22Rv1 (cell line): ENCODE measurements around the gene IL1RL2.

Source experiments
- CTCF ChIP-seq: fragments of 450-650 bp; IDR thresholded peaks from 2 replicates; pipeline ENCODE4 v1.5.1; 2017; ENCODE audit warnings: mild to moderate bottlenecking
- ZFX ChIP-seq: fragments of 450-650 bp; IDR thresholded peaks from 2 replicates; pipeline ENCODE4 v1.6.1; 2017; ENCODE audit warnings: antibody characterized with exemption, borderline replicate concordance

- no peak for TF ChIP-seq CTCF
- no peak for TF ChIP-seq ZFX
Observed at GRCh38 chr2:102233132-102233884, 46.5 kb downstream of the IL1RL2 start.
